Trophoblast cell (in vitro differentiated cells and primary cell): ENCODE results near the gene G3BP2.
A peak's percentile ranks its signal among the peaks of the same experiment; 100 is the strongest.
"Not testable (repeated sequence)": the region's sequence is repeated elsewhere in the genome, so short reads cannot be mapped to it uniquely, and the experiment has no call there.

ENCODE experiments used
- DNase-seq, 2 donors: peaks; one replicate each; pipeline ENCODE4 v3.0.0-alpha.2; 2016
- H2AFZ ChIP-seq: 2 replicates; pipeline ENCODE4 v1.6.1; 2013; ENCODE audit warnings: low read length, moderate library complexity, mild to moderate bottlenecking; ENCODE audit not compliant: insufficient read depth, poor library complexity
- H2AK5ac ChIP-seq: 2 replicates; pipeline ENCODE4 v1.6.1; 2013; ENCODE audit warnings: mild to moderate bottlenecking, low read length
- H2BK120ac ChIP-seq: 2 replicates; pipeline ENCODE4 v1.6.1; 2013; ENCODE audit warnings: low read length, mild to moderate bottlenecking, moderate library complexity; ENCODE audit not compliant: insufficient read depth, poor library complexity
- H2BK12ac ChIP-seq: 2 replicates; pipeline ENCODE4 v1.6.1; 2013; ENCODE audit warnings: mild to moderate bottlenecking, low read length, moderate library complexity
- H2BK5ac ChIP-seq: 2 replicates; pipeline ENCODE4 v1.6.1; 2013; ENCODE audit warnings: low read length, low read depth, moderate library complexity, mild to moderate bottlenecking; ENCODE audit not compliant: poor library complexity
- H3K14ac ChIP-seq: 2 replicates; pipeline ENCODE4 v1.6.1; 2013; ENCODE audit warnings: mild to moderate bottlenecking, low read length
- H3K18ac ChIP-seq: 2 replicates; pipeline ENCODE4 v1.6.1; 2013; ENCODE audit warnings: mild to moderate bottlenecking, low read length
- H3K23ac ChIP-seq: 2 replicates; pipeline ENCODE4 v1.6.1; 2013; ENCODE audit warnings: low read length
- H3K27ac ChIP-seq: 2 replicates; pipeline ENCODE4 v1.5.1; 2013; ENCODE audit warnings: low read depth, mild to moderate bottlenecking, inconsistent platforms, low read length, moderate library complexity
- H3K27me3 ChIP-seq: 2 replicates; pipeline ENCODE4 v1.6.1; 2013; ENCODE audit warnings: inconsistent platforms, mild to moderate bottlenecking, low read length, moderate library complexity; ENCODE audit not compliant: insufficient read depth
- H3K36me3 ChIP-seq, 2 experiments: 1 replicate in 1 of 2; 2 replicates in 1 of 2; pipeline ENCODE4 v1.6.1; 2013; ENCODE audit warnings: low read length in 2 of 2, mild to moderate bottlenecking in 2 of 2, moderate library complexity in 1 of 2; ENCODE audit not compliant: insufficient read depth in 2 of 2, control insufficient read depth in 1 of 2
- H3K4ac ChIP-seq: 2 replicates; pipeline ENCODE4 v1.6.1; 2013; ENCODE audit warnings: low read depth, mild to moderate bottlenecking, low read length, moderate library complexity
- H3K4me1 ChIP-seq, 2 experiments: 1 replicate in 1 of 2; 2 replicates in 1 of 2; pipeline ENCODE4 v1.6.1; 2013; ENCODE audit warnings: low read length in 2 of 2, mild to moderate bottlenecking in 2 of 2, moderate library complexity in 1 of 2; ENCODE audit not compliant: insufficient read depth in 2 of 2, control insufficient read depth in 1 of 2
- H3K4me2 ChIP-seq: 2 replicates; pipeline ENCODE4 v1.6.1; 2013; ENCODE audit warnings: inconsistent platforms, mild to moderate bottlenecking, low read length, moderate library complexity
- H3K4me3 ChIP-seq: 2 replicates; pipeline ENCODE4 v1.5.1; 2013; ENCODE audit warnings: mild to moderate bottlenecking, low read depth, low read length, inconsistent platforms
- H3K79me1 ChIP-seq: one replicate; pipeline ENCODE4 v1.6.1; 2013; ENCODE audit warnings: low read length
- H3K79me2 ChIP-seq: 2 replicates; pipeline ENCODE4 v1.6.1; 2013; ENCODE audit warnings: low read length, mild to moderate bottlenecking; ENCODE audit not compliant: control insufficient read depth, insufficient read depth, poor library complexity
- H3K9ac ChIP-seq: 2 replicates; pipeline ENCODE4 v1.6.1; 2013; ENCODE audit warnings: mild to moderate bottlenecking, low read length
- H3K9me3 ChIP-seq: 2 replicates; pipeline ENCODE4 v1.6.1; 2013; ENCODE audit warnings: low read depth, mild to moderate bottlenecking, control low read depth, inconsistent platforms, low read length; ENCODE audit not compliant: insufficient read depth
- H4K12ac ChIP-seq: 2 replicates; pipeline ENCODE4 v1.6.1; 2013; ENCODE audit warnings: low read depth, mild to moderate bottlenecking, low read length, moderate library complexity
- H4K8ac ChIP-seq: 2 replicates; pipeline ENCODE4 v1.6.1; 2013; ENCODE audit warnings: low read depth, mild to moderate bottlenecking, low read length, moderate library complexity
- H4K91ac ChIP-seq: one replicate; pipeline ENCODE4 v1.6.1; 2013; ENCODE audit warnings: low read depth, mild to moderate bottlenecking, low read length, moderate library complexity
- whole genome bisulfite sequencing: extraction: QIAGEN DNeasy Blood & Tissue Kit; methylation state at CpG from one replicate; pipeline ENCODE4 v1.1.7; 2013; ENCODE audit warnings: missing lambda C conversion rate; ENCODE audit not compliant: insufficient read length, insufficient coverage; ENCODE audit errors: extremely low coverage; 5-methylcytosine and 5-hydroxymethylcytosine counted together

G3BP2 gene

DNA sequence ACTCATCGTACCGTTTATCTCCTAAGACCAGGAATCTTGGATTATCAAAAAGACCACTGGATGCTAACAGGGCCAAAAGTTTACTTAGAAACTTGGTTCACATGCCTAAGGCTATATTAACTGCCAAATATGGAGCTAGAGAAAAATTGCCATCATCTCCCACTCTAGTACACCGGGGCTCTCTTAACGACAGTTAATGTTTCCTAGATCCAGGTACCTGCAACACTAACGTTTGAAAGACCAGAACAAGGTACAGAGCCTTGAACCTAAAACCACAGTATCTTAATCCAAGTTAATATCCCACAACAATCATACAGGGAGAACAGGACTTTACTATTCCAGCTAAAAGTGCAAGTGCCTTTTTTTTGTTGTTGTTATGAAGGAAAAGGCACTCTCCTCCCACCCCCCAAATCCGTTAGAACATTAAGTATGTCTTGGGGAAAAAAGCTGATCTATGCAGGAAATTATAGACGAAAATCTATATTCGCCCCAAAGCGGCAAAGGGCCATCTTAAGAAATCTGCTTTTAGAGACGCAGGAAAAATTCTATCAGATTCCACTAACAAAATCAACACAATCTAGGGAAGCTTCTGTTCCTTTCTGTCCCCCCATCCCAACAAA is 1.3 kb downstream of the G3BP2 start:
- Histone ChIP-seq H3K79me2 (peaks cover 14% of the 10 kb centered on the region), H3K14ac (no peak overlapping the region), H4K8ac (peak overlapping the region; percentile 79), H3K4ac (peak overlapping the region; percentile 92), H2BK5ac (no peak overlapping the region), H2BK12ac (no peak overlapping the region), H3K79me1 (peaks cover 12% of the 10 kb centered on the region), H3K23ac (no peak overlapping the region), H2AFZ (peak overlapping the region; percentile 23), H4K91ac (peak overlapping the region; percentile 78), H3K27me3 (no peaks in the 10 kb centered on the region), H4K12ac (peak overlapping the region; percentile 56), H3K18ac (no peak overlapping the region), H2BK120ac (peak overlapping the region; percentile 26), H3K9ac (peak overlapping the region; percentile 68), H3K36me3 (peaks cover 0 to 2% of the 10 kb centered on the region in 2 experiments), H2AK5ac (no peak overlapping the region), H3K9me3 (no peaks in the 10 kb centered on the region), H3K4me3 (peak overlapping the region; percentile 88), H3K4me2 (peak overlapping the region; percentile 59), H3K27ac (no peak overlapping the region), H3K4me1 (peaks cover 3 to 4% of the 10 kb centered on the region in 2 experiments)
- no peak for DNase-seq
- no CpG with 5 or more reads among the region's 10 CpGs for WGBS

DNA sequence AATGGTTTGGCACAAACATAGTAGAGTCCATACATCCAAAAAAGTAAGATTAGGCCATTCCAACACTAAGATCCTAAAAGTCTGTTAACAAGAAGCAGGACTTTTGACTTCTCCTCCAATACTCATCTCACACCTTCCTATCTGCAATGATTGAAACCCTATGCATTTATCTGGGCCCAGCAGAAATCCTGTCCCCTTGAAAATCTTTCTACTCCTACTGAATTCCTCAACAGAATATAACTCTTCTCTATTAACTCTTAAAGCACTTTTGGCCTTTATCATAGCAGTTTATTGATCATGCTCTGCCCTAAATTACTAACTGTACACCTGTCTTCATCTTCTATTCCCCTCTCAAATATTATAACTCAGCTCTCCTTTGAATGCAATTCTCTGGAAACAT is 4.6 kb downstream of the G3BP2 start:
- DNase-seq, result no peak
- H2BK12ac ChIP-seq, result no peak overlapping the region
- no peak overlapping the region for H3K18ac ChIP-seq
- no peak overlapping the region for H3K14ac ChIP-seq
- H2BK5ac ChIP-seq, result no peak overlapping the region
- H4K8ac ChIP-seq, result no peak overlapping the region
- H3K4me1 ChIP-seq, result peaks cover 0 to 3% of the 10 kb centered on the region in 2 experiments
- H3K4me3 ChIP-seq, result no peak overlapping the region
- no peak overlapping the region for H3K9ac ChIP-seq
- no peak overlapping the region for H3K27ac ChIP-seq
- no peaks in the 10 kb centered on the region for H3K9me3 ChIP-seq
- H3K23ac ChIP-seq, result no peak overlapping the region
- no peaks in the 10 kb centered on the region for H3K27me3 ChIP-seq
- H3K79me1 ChIP-seq, result peaks cover 10% of the 10 kb centered on the region
- no peak overlapping the region for H3K4me2 ChIP-seq
- H4K91ac ChIP-seq, result no peak overlapping the region
- no peak overlapping the region for H2BK120ac ChIP-seq
- H3K36me3 ChIP-seq, result peaks cover 0 to 2% of the 10 kb centered on the region in 2 experiments
- peaks cover 25% of the 10 kb centered on the region for H3K79me2 ChIP-seq
- H2AK5ac ChIP-seq, result no peak overlapping the region
- H3K4ac ChIP-seq, result peak overlapping the region; percentile 79
- H4K12ac ChIP-seq, result no peak overlapping the region
- H2AFZ ChIP-seq, result no peak overlapping the region

DNA sequence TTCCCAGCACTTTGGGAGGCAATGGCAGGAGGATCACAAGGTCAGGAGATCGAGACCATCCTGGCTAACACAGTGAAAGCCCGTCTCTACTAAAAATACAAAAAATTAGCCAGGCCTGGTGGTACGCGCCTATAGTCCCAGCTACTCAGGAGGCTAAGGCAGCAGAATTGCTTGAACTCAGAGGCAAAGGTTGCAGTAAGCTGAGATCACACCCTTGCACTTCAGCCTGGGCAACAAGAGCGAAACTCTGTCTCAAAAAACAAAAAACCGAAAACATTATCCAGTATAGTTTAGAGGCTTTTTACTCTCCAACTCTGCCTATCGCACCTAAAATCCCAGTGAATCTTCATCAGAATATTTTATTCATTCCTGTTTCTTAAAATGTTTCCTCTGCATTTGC is 5.6 kb downstream of the G3BP2 start:
- H4K91ac ChIP-seq, H2AFZ ChIP-seq, H2BK5ac ChIP-seq, H3K23ac ChIP-seq, H4K8ac ChIP-seq, H2BK120ac ChIP-seq, H2AK5ac ChIP-seq, DNase-seq, H3K18ac ChIP-seq, H3K36me3 ChIP-seq, H3K27me3 ChIP-seq, H3K4me2 ChIP-seq, H3K9me3 ChIP-seq, H3K14ac ChIP-seq, H3K4me3 ChIP-seq, H3K27ac ChIP-seq, H3K79me1 ChIP-seq, H3K4me1 ChIP-seq, H3K9ac ChIP-seq, H2BK12ac ChIP-seq: not testable (repeated sequence)
- H4K12ac ChIP-seq, result peak overlapping the region; percentile 30
- peak overlapping the region; percentile 86 for H3K4ac ChIP-seq
- WGBS, result no CpG with 5 or more reads among the region's 7 CpGs
- H3K79me2 ChIP-seq, result peaks cover 20% of the 10 kb centered on the region

DNA sequence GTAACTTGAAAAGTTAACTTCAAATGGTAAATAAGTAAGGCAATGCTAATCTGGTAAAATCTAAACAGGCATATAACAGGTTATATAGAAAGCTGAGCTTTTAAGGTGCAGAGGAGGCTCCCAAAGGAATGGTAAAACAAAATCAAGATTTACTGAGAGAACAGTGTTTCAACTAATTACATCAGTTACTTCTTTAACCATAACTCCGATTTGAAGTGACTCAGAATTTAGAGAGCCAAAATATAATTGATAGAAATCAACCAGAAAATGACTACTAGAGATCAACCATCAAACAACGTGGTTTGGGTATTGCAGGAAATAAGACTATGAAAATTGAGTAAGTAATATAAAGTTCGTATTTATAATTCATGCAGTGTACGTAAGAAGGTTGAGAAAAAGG is 6.9 kb downstream of the G3BP2 start:
- no peak overlapping the region for H2BK120ac ChIP-seq
- no peak overlapping the region for H2BK12ac ChIP-seq
- H3K4me2 ChIP-seq, result no peak overlapping the region
- no peak overlapping the region for H2AK5ac ChIP-seq
- H2AFZ ChIP-seq, result no peak overlapping the region
- H3K27ac ChIP-seq, result no peak overlapping the region
- peaks cover 14% of the 10 kb centered on the region for H3K79me2 ChIP-seq
- 100% methylated on average over 1 of the region's 4 CpGs for WGBS
- H3K9ac ChIP-seq, result no peak overlapping the region
- no peak overlapping the region for H3K4me3 ChIP-seq
- H4K12ac ChIP-seq, result no peak overlapping the region
- DNase-seq, result no peak
- H4K91ac ChIP-seq, result no peak overlapping the region
- no peaks in the 10 kb centered on the region for H3K27me3 ChIP-seq
- peaks cover 2% of the 10 kb centered on the region in 2 experiments for H3K36me3 ChIP-seq
- H3K18ac ChIP-seq, result no peak overlapping the region
- no peak overlapping the region for H4K8ac ChIP-seq
- H2BK5ac ChIP-seq, result no peak overlapping the region
- no peak overlapping the region for H3K14ac ChIP-seq
- no peaks in the 10 kb centered on the region for H3K9me3 ChIP-seq
- peaks cover 0 to 3% of the 10 kb centered on the region in 2 experiments for H3K4me1 ChIP-seq
- no peaks in the 10 kb centered on the region for H3K79me1 ChIP-seq
- no peak overlapping the region for H3K23ac ChIP-seq
- H3K4ac ChIP-seq, result no peak overlapping the region
